Smooth muscle cell of trachea (primary cell): ENCODE results near the gene UAP1L1. TPM values are rescaled to one million over a fixed set of nuclear protein-coding genes. Genes with fewer than 3 reads are reported as not detected.

Experiments used
- total RNA-seq: library from RNA; depleted of rRNA; stranded (reverse); fragments of >200 nt; gene quantifications from 2 replicates; pipeline ENCODE4 v1.2.1, GENCODE V29; 2014

UAP1L1 gene, protein sequence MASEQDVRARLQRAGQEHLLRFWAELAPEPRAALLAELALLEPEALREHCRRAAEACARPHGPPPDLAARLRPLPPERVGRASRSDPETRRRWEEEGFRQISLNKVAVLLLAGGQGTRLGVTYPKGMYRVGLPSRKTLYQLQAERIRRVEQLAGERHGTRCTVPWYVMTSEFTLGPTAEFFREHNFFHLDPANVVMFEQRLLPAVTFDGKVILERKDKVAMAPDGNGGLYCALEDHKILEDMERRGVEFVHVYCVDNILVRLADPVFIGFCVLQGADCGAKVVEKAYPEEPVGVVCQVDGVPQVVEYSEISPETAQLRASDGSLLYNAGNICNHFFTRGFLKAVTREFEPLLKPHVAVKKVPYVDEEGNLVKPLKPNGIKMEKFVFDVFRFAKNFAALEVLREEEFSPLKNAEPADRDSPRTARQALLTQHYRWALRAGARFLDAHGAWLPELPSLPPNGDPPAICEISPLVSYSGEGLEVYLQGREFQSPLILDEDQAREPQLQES
- 31.3 and 34.7 TPM in 2 replicates for total RNA-seq

DNA sequence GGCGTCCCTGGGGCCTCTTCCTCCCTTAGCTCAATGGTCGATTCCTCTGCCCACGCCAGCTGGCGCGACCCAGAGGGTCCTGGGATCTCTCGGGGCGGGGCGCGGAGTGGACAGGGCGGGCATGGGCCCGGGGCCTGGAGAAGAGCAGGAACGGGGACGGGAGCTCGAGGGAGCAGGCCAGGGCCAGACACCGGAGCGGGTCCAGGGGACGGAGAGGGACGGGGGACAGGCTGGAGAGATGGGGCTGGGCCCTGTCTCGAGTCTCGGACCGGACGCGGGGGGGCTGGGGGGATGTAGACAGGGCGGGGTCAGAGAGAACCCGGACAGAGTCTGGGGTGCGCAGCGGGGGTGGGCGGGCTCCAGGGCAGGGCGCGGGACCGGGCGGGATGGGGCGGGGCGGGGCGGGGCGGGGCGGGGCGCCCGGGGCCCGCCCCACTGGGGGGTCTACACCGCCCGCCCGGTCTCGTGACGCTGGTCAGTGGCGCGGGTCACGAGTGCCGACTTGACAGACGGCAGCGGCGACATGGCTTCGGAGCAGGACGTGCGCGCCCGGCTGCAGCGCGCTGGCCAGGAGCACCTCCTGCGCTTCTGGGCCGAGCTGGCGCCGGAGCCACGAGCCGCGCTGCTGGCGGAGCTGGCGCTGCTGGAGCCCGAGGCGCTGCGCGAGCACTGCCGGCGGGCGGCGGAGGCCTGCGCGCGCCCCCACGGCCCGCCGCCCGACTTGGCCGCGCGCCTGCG, at the start of gene UAP1L1:
Gene UAP1L1 (plus strand): TSS at position 508 of the 738 bp plus-strand sequence. CDS start 16 bp downstream, at position 524.

DNA sequence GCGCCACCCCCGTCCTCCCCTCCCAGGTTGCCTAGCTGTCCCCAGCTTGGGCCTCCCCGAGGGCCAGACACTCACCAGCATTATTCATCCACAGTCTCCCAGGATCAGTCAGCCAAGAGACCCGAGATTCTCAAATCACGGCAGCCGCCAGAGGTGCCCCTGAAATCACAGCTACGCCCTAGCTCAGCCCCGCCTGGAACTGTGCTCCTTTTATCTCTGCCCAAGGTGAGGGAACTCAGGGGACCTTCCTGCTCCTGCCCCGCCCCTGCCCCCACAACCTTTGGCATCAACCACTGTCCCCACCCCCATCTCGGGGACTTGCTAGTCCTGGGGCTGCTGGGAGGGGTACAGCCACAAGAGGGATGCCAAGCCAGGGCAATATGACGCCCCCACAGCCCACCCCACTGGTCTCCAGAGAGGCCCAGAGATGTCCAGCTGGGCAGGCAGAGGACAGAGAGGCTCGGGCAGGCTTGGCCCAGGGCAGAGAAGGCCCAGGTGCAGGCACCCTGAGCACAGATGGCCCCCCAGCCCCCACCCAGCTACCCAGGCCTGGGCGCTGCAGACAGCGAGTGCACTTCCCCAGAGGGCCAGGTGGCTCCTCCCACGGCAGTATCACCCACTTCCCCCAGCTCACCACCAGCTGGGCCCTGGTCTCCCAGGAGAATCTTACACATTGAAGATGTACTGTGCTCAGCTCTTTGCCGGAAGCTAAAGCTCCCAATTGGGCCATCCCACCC, 45.2 kb upstream of the UAP1L1 start, which contains the start of gene FUT7:
Gene FUT7 (minus strand): TSS at position 185 of the 737 bp plus-strand sequence. CDS start 97 bp downstream, at position 88.

DNA sequence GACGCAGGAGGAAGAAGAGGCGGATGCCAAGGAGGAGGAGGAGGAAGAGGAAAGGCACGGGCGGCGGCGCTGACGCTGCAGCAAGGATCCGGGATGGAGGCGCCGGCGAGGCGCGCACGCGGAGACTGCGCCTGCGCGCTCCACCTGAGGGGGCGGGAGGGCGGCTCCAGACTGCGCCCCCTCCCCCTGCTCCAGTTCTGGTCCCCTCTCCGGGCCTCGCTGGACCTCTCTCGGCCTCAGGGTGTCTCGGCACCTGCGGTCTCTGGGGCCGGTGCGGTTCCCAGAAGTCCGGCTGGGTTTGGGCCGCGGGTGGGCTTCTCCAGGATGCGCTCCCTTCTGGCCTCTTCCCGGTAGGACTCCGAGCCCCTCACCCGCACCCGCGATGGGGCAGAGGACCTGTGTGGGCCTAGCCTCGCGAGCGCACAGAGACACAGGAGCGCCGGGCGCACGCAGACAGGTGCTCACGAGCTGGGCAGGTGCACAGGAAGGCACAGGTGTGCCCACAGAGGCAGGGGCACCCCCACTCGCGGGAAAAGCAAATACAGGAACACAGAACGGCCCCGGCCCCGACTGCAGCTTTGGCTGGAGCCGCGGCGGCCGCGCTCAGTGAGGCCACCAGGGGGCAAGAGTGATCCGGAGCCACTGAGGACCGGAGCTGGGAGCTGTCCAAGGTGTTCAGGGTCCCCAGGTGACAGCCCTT, 31.1 kb upstream of the UAP1L1 start, which contains the start of gene NPDC1:
Gene NPDC1 (minus strand): TSS at position 90 of the 700 bp plus-strand sequence. CDS start 188 bp downstream, outside the sequence.

DNA sequence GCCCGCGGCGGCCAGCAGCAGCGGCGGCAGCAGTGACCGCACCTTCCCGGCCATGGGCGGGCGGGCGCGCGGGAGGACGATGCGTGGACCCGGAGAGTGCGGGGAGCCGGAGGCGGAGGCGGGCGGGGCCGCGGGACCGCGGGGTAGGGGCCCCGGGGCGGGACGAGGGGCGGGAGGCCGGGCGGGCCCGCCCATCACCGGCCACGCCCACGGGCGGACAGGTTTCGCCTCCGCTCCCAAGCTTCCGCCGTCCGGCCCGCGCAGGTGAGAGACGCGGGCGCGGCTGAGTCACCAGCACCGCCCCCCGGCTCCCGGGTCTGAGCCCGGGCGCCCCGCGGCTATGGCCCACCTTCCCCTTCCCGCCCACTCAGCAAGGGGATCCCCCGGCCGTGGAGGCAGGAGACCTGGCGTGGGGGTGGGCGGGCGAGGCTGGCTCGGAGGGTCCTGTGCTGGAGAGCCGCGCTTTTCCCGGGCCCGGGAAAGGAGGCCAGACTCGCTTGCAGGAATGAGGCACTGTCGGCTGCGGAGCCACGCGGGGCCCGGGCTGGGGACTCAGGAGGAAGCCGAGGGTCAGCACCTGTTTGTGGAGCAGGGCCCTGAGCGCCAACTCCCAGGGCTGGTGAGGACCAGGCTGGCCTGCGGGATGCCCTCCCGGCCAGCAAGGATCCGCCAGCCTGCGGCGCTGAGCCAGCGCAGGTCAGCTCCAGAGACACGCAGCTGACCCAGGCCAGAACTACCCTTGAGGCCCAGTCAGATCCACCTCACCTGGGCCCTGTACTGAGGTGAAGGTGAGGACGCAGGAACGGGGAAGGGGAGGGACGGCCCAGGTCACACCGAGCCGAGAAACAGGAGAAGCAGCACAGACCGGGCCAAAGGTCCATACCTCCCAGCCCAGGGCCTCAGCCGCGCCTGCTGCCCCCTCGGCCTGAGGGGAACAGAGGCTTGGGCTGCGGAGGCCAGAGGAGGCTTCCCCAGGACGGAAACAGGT, 23.1 kb upstream of the UAP1L1 start, which contains the start of gene ENTPD2:
Gene ENTPD2 (minus strand): TSS at position 118 of the 988 bp plus-strand sequence. CDS start 64 bp downstream, at position 54.

DNA sequence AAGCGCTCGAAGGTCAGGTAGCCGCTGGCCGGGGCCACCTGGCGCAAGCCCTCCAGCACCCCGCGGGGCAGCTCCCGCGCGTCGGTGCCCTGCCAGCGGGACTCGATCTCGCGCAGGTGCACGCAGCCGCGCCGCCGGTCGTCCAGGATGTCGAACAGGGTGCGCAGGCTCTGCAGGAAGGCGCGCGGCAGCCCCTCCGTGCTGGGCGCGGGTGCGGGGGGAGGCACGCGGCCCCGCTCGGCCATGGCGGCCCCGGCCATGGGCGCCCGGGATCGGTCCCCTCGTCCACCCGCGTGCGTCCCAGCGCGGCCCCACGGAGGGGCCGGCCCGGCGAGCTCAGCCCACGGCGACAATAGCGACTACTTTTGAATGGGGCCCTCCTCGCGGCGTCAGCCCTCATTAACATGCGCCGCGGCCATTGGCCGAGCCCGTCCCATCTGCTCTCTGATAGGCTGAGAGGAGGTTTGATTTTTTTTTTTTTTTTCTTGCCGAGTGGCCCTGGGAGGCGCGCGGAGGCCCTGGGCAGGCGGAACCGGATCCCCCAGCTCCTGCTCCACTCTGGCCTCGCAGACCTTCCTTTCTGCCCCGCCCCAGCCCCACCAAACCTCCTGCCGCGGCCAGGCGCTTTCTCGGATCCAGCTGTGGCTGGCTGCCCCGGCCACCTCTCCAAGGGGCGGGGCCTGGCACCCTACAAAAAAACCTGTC, 7.0 kb upstream of the UAP1L1 start, which contains the start of gene SAPCD2:
Gene SAPCD2 (minus strand): TSS at position 357 of the 705 bp plus-strand sequence. CDS start 97 bp downstream, at position 260.

DNA sequence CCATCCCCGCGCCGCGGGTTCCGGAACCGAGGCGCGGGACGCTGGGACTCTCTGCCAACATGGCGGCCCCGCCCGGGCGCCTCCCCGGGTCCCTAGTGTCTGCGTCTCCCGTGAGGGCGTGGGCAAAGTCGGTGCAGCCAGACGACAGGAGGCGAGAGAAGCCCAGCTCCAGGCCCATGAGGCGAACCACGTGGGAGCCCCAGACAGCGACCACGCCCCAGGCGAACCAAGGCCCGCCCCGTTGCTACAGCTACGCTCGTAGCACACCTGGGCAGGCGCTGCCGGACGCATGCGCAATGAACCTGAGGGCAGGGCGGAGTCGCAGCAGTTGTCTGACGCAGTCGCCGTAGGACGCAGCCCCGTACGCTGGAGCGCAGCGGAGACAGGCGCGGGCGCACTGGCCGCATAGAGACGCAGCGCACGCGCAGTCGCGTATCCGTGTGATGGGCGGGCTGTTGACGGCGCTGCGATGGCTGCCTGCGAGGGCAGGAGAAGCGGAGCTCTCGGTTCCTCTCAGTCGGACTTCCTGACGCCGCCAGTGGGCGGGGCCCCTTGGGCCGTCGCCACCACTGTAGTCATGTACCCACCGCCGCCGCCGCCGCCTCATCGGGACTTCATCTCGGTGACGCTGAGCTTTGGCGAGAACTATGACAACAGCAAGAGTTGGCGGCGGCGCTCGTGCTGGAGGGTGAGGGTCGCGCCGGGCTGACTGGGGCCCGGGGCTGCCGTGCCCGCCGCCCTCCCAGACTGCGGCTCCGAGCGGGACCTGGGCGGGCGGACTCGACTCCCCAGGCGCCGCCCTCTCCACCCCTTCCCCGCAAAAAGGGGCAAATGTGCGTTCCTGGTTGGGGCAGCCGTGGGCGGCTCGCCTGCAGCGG, 9.5 kb downstream of the UAP1L1 start, which contains the start of gene MAN1B1:
Gene MAN1B1 (plus strand): TSS at position 455 of the 878 bp plus-strand sequence. CDS start 15 bp downstream, at position 470.

DNA sequence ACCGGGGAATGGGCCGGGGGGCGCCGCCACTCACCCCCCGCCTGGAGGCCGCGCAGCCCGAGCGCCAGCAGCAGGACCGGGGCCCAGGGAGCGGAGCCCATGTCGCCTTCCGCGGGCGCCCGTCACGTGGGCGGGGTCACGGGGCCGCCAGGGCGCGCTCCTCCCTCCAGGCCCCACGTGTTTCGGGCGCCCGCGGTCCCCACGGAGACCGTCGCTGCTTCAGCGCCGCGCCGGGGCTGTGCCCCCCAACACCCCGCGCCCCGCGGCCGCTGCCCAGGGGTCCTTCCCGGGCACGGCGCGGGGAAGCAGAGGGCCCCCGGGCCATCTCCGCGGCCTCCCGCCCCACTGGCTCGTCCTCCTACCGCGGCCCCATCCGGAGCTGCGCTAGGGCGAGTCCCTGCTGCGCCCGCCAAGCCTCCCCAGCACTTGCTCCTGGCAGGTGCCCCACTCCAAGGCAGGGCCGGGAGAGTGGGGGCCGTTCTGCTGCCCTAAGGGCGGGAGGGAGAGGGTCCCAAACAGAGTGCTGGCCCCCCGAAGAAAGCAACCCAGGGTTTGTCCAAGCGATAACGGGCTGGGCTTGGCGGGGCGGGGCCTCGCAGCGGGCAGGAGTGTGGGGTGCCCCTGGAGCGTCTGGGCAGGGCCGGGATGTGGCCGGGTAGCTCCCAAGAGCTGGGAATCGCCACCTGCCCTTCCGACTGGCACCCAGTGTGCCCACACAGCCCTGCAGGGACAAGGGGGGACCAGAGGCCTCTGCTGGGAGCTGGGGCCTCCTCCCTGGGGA, 37.5 kb downstream of the UAP1L1 start, which contains the start of gene DPP7:
Gene DPP7 (minus strand): TSS at position 121 of the 781 bp plus-strand sequence. CDS start 20 bp downstream, at position 101.

Other genes starting within 250 kb of the UAP1L1 start
- 1.6 and 2.2 TPM in 2 replicates for gene AJM1, start 235.0 kb upstream of the UAP1L1 start, total RNA-seq
- gene PHPT1, start 228.1 kb upstream of the UAP1L1 start, total RNA-seq, result 79.6 and 134 TPM in 2 replicates
- gene MAMDC4, start 225.2 kb upstream of the UAP1L1 start, total RNA-seq, result 1.3 and 5.5 TPM in 2 replicates
- 219 and 273 TPM in 2 replicates for gene EDF1, start 211.2 kb upstream of the UAP1L1 start, total RNA-seq
- 11.8 and 14.6 TPM in 2 replicates for gene TRAF2, start 191.0 kb upstream of the UAP1L1 start, total RNA-seq
- 143 and 239 TPM in 2 replicates for gene FBXW5, start 132.8 kb upstream of the UAP1L1 start, total RNA-seq
- not detected in 2 replicates for gene C8G, start 132.3 kb upstream of the UAP1L1 start, total RNA-seq
- gene LCN12, start 125.2 kb upstream of the UAP1L1 start, total RNA-seq, result not detected in 2 replicates
- 2.8 and 36.7 TPM in 2 replicates for gene PTGDS, start 100.0 kb upstream of the UAP1L1 start, total RNA-seq
- 0.58 and 3.1 TPM in 2 replicates for gene LCNL1, start 94.5 kb upstream of the UAP1L1 start, total RNA-seq
- 16.1 and 16.2 TPM in 2 replicates for gene PAXX, start 85.1 kb upstream of the UAP1L1 start, total RNA-seq
- gene CLIC3, start 80.9 kb upstream of the UAP1L1 start, total RNA-seq, result 1.6 and 5.8 TPM in 2 replicates
- gene ABCA2, start 49.3 kb upstream of the UAP1L1 start, total RNA-seq, result 22.1 and 30.8 TPM in 2 replicates
- not detected in 2 replicates for gene FUT7, start 45.4 kb upstream of the UAP1L1 start, total RNA-seq
- gene NPDC1, start 31.3 kb upstream of the UAP1L1 start, total RNA-seq, result 22.1 and 36.9 TPM in 2 replicates
- gene ENTPD2, start 23.5 kb upstream of the UAP1L1 start, total RNA-seq, result not detected in 2 replicates
- 1.5 and 8.0 TPM in 2 replicates for gene SAPCD2, start 7.0 kb upstream of the UAP1L1 start, total RNA-seq
- gene MAN1B1, start 9.5 kb downstream of the UAP1L1 start, total RNA-seq, result 91.3 and 113 TPM in 2 replicates
- 89.9 and 123 TPM in 2 replicates for gene DPP7, start 37.2 kb downstream of the UAP1L1 start, total RNA-seq
- gene GRIN1, start 61.6 kb downstream of the UAP1L1 start, total RNA-seq, result 0.15 and 0.33 TPM in 2 replicates
- gene LRRC26, start 92.5 kb downstream of the UAP1L1 start, total RNA-seq, result not detected in 2 replicates
- not detected in 2 replicates for gene TMEM210, start 94.5 kb downstream of the UAP1L1 start, total RNA-seq
- gene ANAPC2, start 111.0 kb downstream of the UAP1L1 start, total RNA-seq, result 28.0 and 31.0 TPM in 2 replicates
- 55.1 and 92.1 TPM in 2 replicates for gene SSNA1, start 111.2 kb downstream of the UAP1L1 start, total RNA-seq
- 7.7 and 11.6 TPM in 2 replicates for gene TPRN, start 123.2 kb downstream of the UAP1L1 start, total RNA-seq
- gene TMEM203, start 128.1 kb downstream of the UAP1L1 start, total RNA-seq, result 41.5 and 48.8 TPM in 2 replicates
- 5.1 and 6.8 TPM in 2 replicates for gene NDOR1, start 128.2 kb downstream of the UAP1L1 start, total RNA-seq
- gene RNF208, start 144.7 kb downstream of the UAP1L1 start, total RNA-seq, result 0.15 and 0.50 TPM in 2 replicates
- 0.44 and 1.7 TPM in 2 replicates for gene CYSRT1, start 147.7 kb downstream of the UAP1L1 start, total RNA-seq
- gene RNF224, start 150.0 kb downstream of the UAP1L1 start, total RNA-seq, result 0.17 TPM in 1 of 2 replicates, not detected in the other
- under 0.01 TPM in 1 of 2 replicates, not detected in the other for gene SLC34A3, start 153.4 kb downstream of the UAP1L1 start, total RNA-seq
- gene TUBB4B, start 163.8 kb downstream of the UAP1L1 start, total RNA-seq, result 205 and 421 TPM in 2 replicates
- 0.66 TPM in 1 of 2 replicates, not detected in the other for gene STPG3, start 173.8 kb downstream of the UAP1L1 start, total RNA-seq
- gene NELFB, start 177.8 kb downstream of the UAP1L1 start, total RNA-seq, result 53.4 and 63.5 TPM in 2 replicates
- 25.5 and 28.9 TPM in 2 replicates for gene TOR4A, start 200.2 kb downstream of the UAP1L1 start, total RNA-seq
- 0.29 and 0.33 TPM in 2 replicates for gene NRARP, start 224.8 kb downstream of the UAP1L1 start, total RNA-seq